WTC11 (cell line): ENCODE measurements around the gene C13orf46.

Experiments used
- CTCF ChIP-seq: fragments of 200-600 bp; IDR thresholded peaks from 2 replicates; pipeline ENCODE4 v1.8.0; 2022; ENCODE audit warnings: antibody characterized with exemption
- ESRRA ChIP-seq: sonication (generic); formaldehyde crosslinking; IDR thresholded peaks from 2 replicates; pipeline ENCODE4 v1.8.1; 2022; ENCODE audit warnings: mild to moderate bottlenecking, missing genetic modification reagents, borderline replicate concordance
- FOXJ3 ChIP-seq: sonication (generic); formaldehyde crosslinking; IDR thresholded peaks from 2 replicates; pipeline ENCODE4 v1.9.0; 2021; ENCODE audit warnings: missing genetic modification reagents, mild to moderate bottlenecking, borderline replicate concordance
- NR3C1 ChIP-seq: sonication (generic); formaldehyde crosslinking; conservative IDR thresholded peaks from 2 replicates; pipeline ENCODE4 v1.8.1; 2023; ENCODE audit warnings: low read depth, mild to moderate bottlenecking, missing genetic modification reagents
- SOX15 ChIP-seq: fragments of 250-450 bp; sonication (Bioruptor Pico); IDR thresholded peaks from 2 replicates; pipeline ENCODE4 v1.9.0; 2021; ENCODE audit warnings: mild to moderate bottlenecking

DNA sequence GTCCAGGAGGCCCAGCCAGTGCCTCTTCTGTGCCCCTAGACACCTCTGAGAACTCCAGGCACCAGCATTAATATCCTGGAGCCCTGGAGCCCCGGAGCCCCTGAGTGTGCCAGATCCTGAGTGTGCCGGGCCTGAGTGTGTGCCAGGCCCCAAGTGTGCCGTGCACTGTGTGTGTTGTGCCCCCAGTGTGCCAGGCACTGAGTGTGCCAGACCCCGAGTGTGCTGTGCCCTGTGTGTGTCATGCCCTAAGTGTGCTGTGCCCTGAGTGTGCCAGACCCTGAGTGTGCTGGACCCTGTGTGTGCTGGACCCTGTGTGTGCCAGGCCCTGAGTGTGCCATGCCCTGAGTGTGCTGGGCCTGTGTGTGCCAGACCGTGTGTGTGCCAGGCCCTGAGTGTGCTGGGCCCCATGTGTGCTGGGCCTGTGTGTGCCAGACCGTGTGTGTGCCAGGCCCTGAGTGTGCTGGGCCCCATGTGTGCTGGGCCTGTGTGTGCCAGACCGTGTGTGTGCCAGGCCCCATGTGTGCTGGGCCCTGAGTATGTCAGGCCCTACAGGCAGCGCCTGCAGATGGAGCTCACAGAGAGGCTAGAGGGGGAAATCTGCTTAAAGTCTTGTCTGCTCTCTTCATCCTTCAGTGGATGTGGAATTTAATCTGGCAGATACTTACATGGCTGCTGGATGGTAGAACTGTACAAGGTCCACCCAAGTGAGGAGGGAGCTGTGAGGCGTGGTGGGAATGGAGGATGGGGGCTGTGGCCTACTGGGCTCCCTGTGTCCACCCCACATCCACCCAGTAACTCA is 53.9 kb downstream of the C13orf46 start:
- no peak for TF ChIP-seq CTCF
- no peak for TF ChIP-seq ESRRA (CRISPR knock-in tag)
- no peak for TF ChIP-seq NR3C1
- TF ChIP-seq SOX15 (CRISPR knock-in tag) = no peak
- no peak for TF ChIP-seq FOXJ3 (CRISPR knock-in tag)
